ENCODE results near the gene POLG2. TPM values are rescaled to one million over a fixed set of nuclear protein-coding genes. Genes with fewer than 3 reads are reported as not detected.

POLG2 gene
- total and polyA plus RNA-seq, 9 of the 15 experiments (the other 6 are each of a cell fraction or from before 2014, with no cell fraction given), result 13.4 to 44.8 (median 37.0) TPM

DNA sequence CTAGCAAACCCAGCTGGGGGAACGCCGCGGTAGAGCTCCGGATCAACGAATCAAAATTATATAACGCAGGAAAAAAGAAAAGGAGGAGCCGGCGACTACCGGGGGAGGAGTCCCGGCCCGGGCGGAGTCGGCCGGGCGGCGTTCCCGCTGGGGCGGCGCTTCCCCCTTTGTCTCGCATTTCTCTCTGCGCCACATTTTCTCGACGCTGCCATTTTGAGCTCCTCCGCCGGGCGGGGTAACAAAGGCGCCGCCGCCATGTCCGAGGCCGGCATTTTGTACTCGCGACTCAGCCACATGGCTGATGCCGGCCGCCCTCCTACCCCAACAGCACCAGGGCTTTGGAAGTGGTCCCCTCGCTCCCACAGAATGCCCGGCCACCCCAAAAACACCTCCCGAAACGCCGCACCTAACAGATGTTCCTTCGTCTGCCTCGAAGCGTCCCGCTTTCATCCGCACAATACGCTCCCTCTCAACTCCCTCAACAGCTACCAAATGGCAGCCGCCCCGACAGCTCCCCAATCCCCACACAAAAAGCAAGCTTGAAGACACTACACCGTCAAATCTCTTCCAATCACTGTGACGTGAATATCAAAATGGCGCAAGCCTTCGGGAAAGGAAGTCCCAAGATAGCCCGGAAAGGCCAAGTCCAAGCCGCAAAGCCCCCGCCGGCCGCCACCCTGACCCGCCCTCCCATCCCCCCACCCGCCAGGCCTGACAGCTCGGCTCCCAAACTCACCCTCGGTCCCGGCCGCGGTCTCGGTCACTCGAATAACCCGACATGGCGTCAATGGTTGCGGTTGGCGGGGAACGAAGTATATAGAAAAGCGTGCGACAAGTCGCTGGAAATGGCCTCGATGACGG, 8.7 kb upstream of the POLG2 start (continued):
- TF ChIP-seq IFI16 (CRISPR knock-in tag; IDR thresholded peaks at IDR 0.05), result no peak
- peak; percentile 60 to 76; a peak in 3 of 4 replicates for TF ChIP-seq CSDE1 (IDR thresholded peaks at IDR 0.05)
- no peak for TF ChIP-seq GATAD2B (IDR thresholded peaks at IDR 0.05; ENCODE audit: borderline replicate concordance)
- no peak; the same call in 1 of the 2 replicates for TF ChIP-seq NFIC (IDR thresholded peaks at IDR 0.05)
- TF ChIP-seq BRD9 (IDR thresholded peaks at IDR 0.05; ENCODE audit: low read depth, partially characterized antibody), result peak; percentile 27
- no peak for TF ChIP-seq MBD2 (IDR thresholded peaks at IDR 0.05; ENCODE audit: borderline replicate concordance, low read depth)
- TF ChIP-seq NFRKB (IDR thresholded peaks at IDR 0.05; ENCODE audit: low read depth), result peak; percentile 99
- no peak for TF ChIP-seq ZNF253 (CRISPR knock-in tag; conservative IDR thresholded peaks at IDR 0.05)
- TF ChIP-seq GTF2F1 (IDR thresholded peaks at IDR 0.05; ENCODE audit: low read depth, low read length), result no peak
- TF ChIP-seq ZBTB33 (CRISPR knock-in tag; IDR thresholded peaks at IDR 0.05), result 0 out of 2 replicates have a peak, but pooled peaks have one; percentile 21
- TF ChIP-seq SMARCE1 (IDR thresholded peaks at IDR 0.05), result no peak
- no peak for TF ChIP-seq KLF10 (CRISPR knock-in tag; IDR thresholded peaks at IDR 0.05)
- 0 out of 2 replicates have a peak, but pooled peaks have one; percentile 63 for TF ChIP-seq ZNF232 (CRISPR knock-in tag; IDR thresholded peaks at IDR 0.05)
- peak in 1 of 3 experiments; percentile 36; a peak in 1 of 6 replicates for TF ChIP-seq ZBTB11 (CRISPR knock-in tag; IDR thresholded peaks at IDR 0.05)
- TF ChIP-seq CGGBP1 (CRISPR knock-in tag; IDR thresholded peaks at IDR 0.05), result no peak
- no peak for TF ChIP-seq RBM34 (IDR thresholded peaks at IDR 0.05; ENCODE audit: borderline replicate concordance, insufficient read depth, low read length)
- no peak for TF ChIP-seq TBP (optimal IDR thresholded peaks at IDR 0.05; ENCODE audit: low read depth, low read length)
- TF ChIP-seq ZNF778 (CRISPR knock-in tag; IDR thresholded peaks at IDR 0.05), result no peak
- no peak; the same call in 1 of the 2 replicates for TF ChIP-seq ZNF143 (CRISPR knock-in tag; IDR thresholded peaks at IDR 0.05)
- TF ChIP-seq ZNF12 (CRISPR knock-in tag; IDR thresholded peaks at IDR 0.05), result no peak
- no peak for TF ChIP-seq SAFB (IDR thresholded peaks at IDR 0.05; ENCODE audit: borderline replicate concordance, low read depth, low read length)
- TF ChIP-seq SP2 (IDR thresholded peaks at IDR 0.05; ENCODE audit: extremely low read depth, low read depth, low read length, poor library complexity, severe bottlenecking), result no peak
- TF ChIP-seq ZNF444 (CRISPR knock-in tag; IDR thresholded peaks at IDR 0.05), result no peak
- no peak for TF ChIP-seq SMAD2 (IDR thresholded peaks at IDR 0.05; ENCODE audit: low read depth, low read length)
